HEK293 (cell line): ENCODE results near the gene LDB2.

ENCODE experiments used
- CTCF ChIA-PET: fragments of 350-600 bp; formaldehyde crosslinking; extraction: SDS; loops from one replicate; lab custom pipeline; 2021; ENCODE audit warnings: antibody characterized with exemption; lab: Yijun Ruan, JAX
- POLR2A ChIA-PET: fragments of 300-600 bp; formaldehyde crosslinking; extraction: SDS; loops from one replicate; lab custom pipeline; 2020; ENCODE audit warnings: antibody characterized with exemption, inconsistent platforms; lab: Yijun Ruan, JAX
- H3K27ac ChIP-seq: fragments of 200-500 bp; sonication (Bioruptor generic); 2 replicates; pipeline ENCODE4 v1.5.1; 2014; ENCODE audit warnings: low read depth, low read length, control low read depth, inconsistent platforms; ENCODE audit errors: extremely low read depth
- H3K36me3 ChIP-seq, 2 experiments: fragments of 200-500 bp in 1 of 2; sonication (Bioruptor generic) in 1 of 2; 1 replicate in 1 of 2; 2 replicates in 1 of 2; pipeline ENCODE4 v1.5.1; 2014 to 2017; ENCODE audit warnings: inconsistent platforms in 2 of 2, low read length in 2 of 2; ENCODE audit not compliant: control insufficient read depth in 2 of 2, insufficient read depth in 1 of 2
- H3K4me1 ChIP-seq: fragments of 200-500 bp; sonication (Bioruptor generic); 2 replicates; pipeline ENCODE4 v1.5.1; 2014; ENCODE audit warnings: mild to moderate bottlenecking, low read length, inconsistent platforms; ENCODE audit not compliant: control insufficient read depth, insufficient read depth
- H3K4me3 ChIP-seq: 2 replicates; pipeline ENCODE4 v1.5.1; 2011; ENCODE audit warnings: low read depth, mild to moderate bottlenecking, control low read depth, low read length, moderate library complexity
- H3K9me3 ChIP-seq: fragments of 200-500 bp; sonication (Bioruptor generic); 2 replicates; pipeline ENCODE4 v1.5.1; 2014; ENCODE audit warnings: low read depth, low read length, inconsistent platforms; ENCODE audit not compliant: control insufficient read depth, insufficient read depth
- BCL11A ChIP-seq: fragments of 450-650 bp; formaldehyde crosslinking; IDR thresholded peaks from 2 replicates; pipeline ENCODE4 v1.5.1; 2016; ENCODE audit warnings: low read depth, missing biosample characterization, missing genetic modification characterization
- GFI1B ChIP-seq: fragments of 450-650 bp; formaldehyde crosslinking; IDR thresholded peaks from 2 replicates; pipeline ENCODE4 v1.5.1; 2016; ENCODE audit warnings: missing biosample characterization, missing genetic modification characterization
- KLF7 ChIP-seq: fragments of 450-650 bp; formaldehyde crosslinking; IDR thresholded peaks from 2 replicates; pipeline ENCODE4 v1.5.1; 2016; ENCODE audit warnings: missing biosample characterization, missing genetic modification characterization, borderline replicate concordance
- KLF8 ChIP-seq: fragments of 450-650 bp; formaldehyde crosslinking; IDR thresholded peaks from 2 replicates; pipeline ENCODE4 v1.5.1; 2016; ENCODE audit warnings: missing biosample characterization, missing genetic modification characterization
- SP2 ChIP-seq: fragments of 450-650 bp; formaldehyde crosslinking; IDR thresholded peaks from 2 replicates; pipeline ENCODE4 v1.5.1; 2016; ENCODE audit warnings: missing biosample characterization, missing genetic modification characterization
- ZBTB20 ChIP-seq: fragments of 450-650 bp; formaldehyde crosslinking; IDR thresholded peaks from 2 replicates; pipeline ENCODE4 v1.5.1; 2016; ENCODE audit warnings: missing biosample characterization, missing genetic modification characterization
- ZEB2 ChIP-seq: fragments of 450-650 bp; formaldehyde crosslinking; IDR thresholded peaks from 2 replicates; pipeline ENCODE4 v1.5.1; 2016; ENCODE audit warnings: missing biosample characterization, missing genetic modification characterization
- ZNF132 ChIP-seq: fragments of 450-650 bp; formaldehyde crosslinking; IDR thresholded peaks from 2 replicates; pipeline ENCODE4 v1.5.1; 2017; ENCODE audit warnings: missing biosample characterization, missing genetic modification characterization, borderline replicate concordance
- ZNF146 ChIP-seq: fragments of 450-650 bp; formaldehyde crosslinking; IDR thresholded peaks from 2 replicates; pipeline ENCODE4 v1.5.1; 2016; ENCODE audit warnings: missing biosample characterization, missing genetic modification characterization
- ZNF16 ChIP-seq: fragments of 450-650 bp; formaldehyde crosslinking; IDR thresholded peaks from 2 replicates; pipeline ENCODE4 v1.5.1; 2016; ENCODE audit warnings: low read depth, missing biosample characterization, missing genetic modification characterization
- ZNF366 ChIP-seq: fragments of 450-650 bp; formaldehyde crosslinking; conservative IDR thresholded peaks from 2 replicates; pipeline ENCODE4 v1.5.1; 2016; ENCODE audit warnings: missing biosample characterization, missing genetic modification characterization
- ZNF404 ChIP-seq: fragments of 450-650 bp; formaldehyde crosslinking; IDR thresholded peaks from 2 replicates; pipeline ENCODE4 v1.5.1; 2017; ENCODE audit warnings: missing biosample characterization, missing genetic modification characterization
- ZNF544 ChIP-seq: fragments of 450-650 bp; formaldehyde crosslinking; IDR thresholded peaks from 2 replicates; pipeline ENCODE4 v1.5.0; 2017; ENCODE audit warnings: missing biosample characterization, missing genetic modification characterization
- ZNF561 ChIP-seq: fragments of 450-650 bp; IDR thresholded peaks from 2 replicates; pipeline ENCODE4 v1.5.1; 2018; ENCODE audit warnings: missing biosample characterization, missing genetic modification characterization, borderline replicate concordance
- ZNF585B ChIP-seq: fragments of 450-650 bp; formaldehyde crosslinking; IDR thresholded peaks from 2 replicates; pipeline ENCODE4 v1.5.1; 2016; ENCODE audit warnings: missing biosample characterization, missing genetic modification characterization
- ZNF600 ChIP-seq: fragments of 450-650 bp; formaldehyde crosslinking; IDR thresholded peaks from 2 replicates; pipeline ENCODE4 v1.5.1; 2016; ENCODE audit warnings: missing biosample characterization, missing genetic modification characterization
- ZNF624 ChIP-seq: fragments of 450-650 bp; formaldehyde crosslinking; IDR thresholded peaks from 2 replicates; pipeline ENCODE4 v1.5.1; 2017; ENCODE audit warnings: missing biosample characterization, missing genetic modification characterization
- ZNF654 ChIP-seq: fragments of 450-650 bp; formaldehyde crosslinking; IDR thresholded peaks from 2 replicates; pipeline ENCODE4 v1.5.1; 2016; ENCODE audit warnings: low read depth, missing biosample characterization, missing genetic modification characterization
- TF ChIP-seq, protein P1 (sequence below): fragments of 450-650 bp; formaldehyde crosslinking; IDR thresholded peaks from 2 replicates; pipeline ENCODE4 v1.5.1; 2017; ENCODE audit warnings: missing biosample characterization, missing genetic modification characterization
- TF ChIP-seq, protein P2 (sequence below): fragments of 450-650 bp; formaldehyde crosslinking; IDR thresholded peaks from 2 replicates; pipeline ENCODE4 v1.5.1; 2016; ENCODE audit warnings: missing biosample characterization, missing genetic modification characterization
- TF ChIP-seq, protein P3 (sequence below): fragments of 450-650 bp; formaldehyde crosslinking; IDR thresholded peaks from 2 replicates; pipeline ENCODE4 v1.5.1; 2016; ENCODE audit warnings: missing biosample characterization, missing genetic modification characterization

The LDB2 gene

DNA sequence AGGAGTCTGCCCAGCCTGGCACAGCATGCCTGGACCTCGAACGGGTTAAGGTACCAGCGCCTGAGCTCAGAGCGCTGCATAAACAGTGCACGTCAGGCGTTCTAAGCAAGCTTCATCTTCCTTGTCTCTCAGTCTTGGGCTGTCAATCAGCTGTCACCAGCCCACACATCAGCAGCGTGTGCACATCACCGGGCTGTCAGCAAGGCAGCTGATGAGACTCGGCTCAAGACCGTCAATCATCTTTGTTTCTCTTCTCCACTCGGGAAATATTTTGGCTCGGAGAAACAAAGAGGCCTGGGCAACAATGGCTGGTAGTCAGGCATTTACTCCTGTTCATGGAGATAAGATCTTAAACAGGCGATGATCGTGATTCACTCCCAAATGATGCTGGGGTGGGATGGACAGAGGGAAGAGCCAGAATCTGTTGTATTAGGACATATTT lies 141.3 kb downstream of the LDB2 start:
- Histone ChIP-seq H3K36me3 (no peaks in the 10 kb centered on the region), H3K4me3 (no peak overlapping the region), H3K4me1 (no peaks in the 10 kb centered on the region), H3K27ac (no peak overlapping the region), H3K9me3 (no peaks in the 10 kb centered on the region)
- ChIA-PET CTCF (no interaction called here), POLR2A (interaction anchor here (0.7 kb wide), 1 partner anchor 679 kb away, joined by 3 read pairs; no protein-coding TSS in a partner anchor)
- TF ChIP-seq SP2 (tag by site-specific recombination), result no peak
- TF ChIP-seq, protein P1, sequence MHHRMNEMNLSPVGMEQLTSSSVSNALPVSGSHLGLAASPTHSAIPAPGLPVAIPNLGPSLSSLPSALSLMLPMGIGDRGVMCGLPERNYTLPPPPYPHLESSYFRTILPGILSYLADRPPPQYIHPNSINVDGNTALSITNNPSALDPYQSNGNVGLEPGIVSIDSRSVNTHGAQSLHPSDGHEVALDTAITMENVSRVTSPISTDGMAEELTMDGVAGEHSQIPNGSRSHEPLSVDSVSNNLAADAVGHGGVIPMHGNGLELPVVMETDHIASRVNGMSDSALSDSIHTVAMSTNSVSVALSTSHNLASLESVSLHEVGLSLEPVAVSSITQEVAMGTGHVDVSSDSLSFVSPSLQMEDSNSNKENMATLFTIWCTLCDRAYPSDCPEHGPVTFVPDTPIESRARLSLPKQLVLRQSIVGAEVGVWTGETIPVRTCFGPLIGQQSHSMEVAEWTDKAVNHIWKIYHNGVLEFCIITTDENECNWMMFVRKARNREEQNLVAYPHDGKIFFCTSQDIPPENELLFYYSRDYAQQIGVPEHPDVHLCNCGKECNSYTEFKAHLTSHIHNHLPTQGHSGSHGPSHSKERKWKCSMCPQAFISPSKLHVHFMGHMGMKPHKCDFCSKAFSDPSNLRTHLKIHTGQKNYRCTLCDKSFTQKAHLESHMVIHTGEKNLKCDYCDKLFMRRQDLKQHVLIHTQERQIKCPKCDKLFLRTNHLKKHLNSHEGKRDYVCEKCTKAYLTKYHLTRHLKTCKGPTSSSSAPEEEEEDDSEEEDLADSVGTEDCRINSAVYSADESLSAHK, result no peak

DNA sequence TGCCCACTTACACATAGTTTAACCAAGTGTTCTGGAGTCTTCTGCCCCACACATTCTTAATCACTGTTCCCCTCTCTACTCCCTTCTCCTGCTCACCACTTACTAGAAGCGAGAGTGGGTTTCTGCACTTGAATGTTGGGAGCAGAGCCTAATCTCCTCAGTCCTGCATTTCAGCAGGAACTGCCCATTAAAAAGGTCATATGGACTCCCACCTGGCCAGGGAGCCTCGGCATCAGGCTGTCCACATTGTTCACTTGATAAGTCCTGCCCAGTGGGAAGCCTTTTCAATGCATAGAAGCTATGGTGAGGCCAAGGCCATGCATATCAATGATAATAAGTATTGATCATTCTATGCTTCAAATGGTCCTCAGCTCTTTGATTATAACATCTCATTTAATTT lies 144.3 kb downstream of the LDB2 start:
- ChIA-PET POLR2A (no interaction called here), CTCF (no interaction called here)
- Histone ChIP-seq H3K36me3 (no peaks in the 10 kb centered on the region), H3K4me3 (no peak overlapping the region), H3K9me3 (no peaks in the 10 kb centered on the region), H3K27ac (no peak overlapping the region), H3K4me1 (no peaks in the 10 kb centered on the region)
- TF ChIP-seq ZNF585B (tag by site-specific recombination) (no peak), ZNF544 (no peak), KLF8 (tag by site-specific recombination) (no peak), ZNF600 (tag by site-specific recombination) (no peak), ZNF561 (tag by site-specific recombination) (no peak), BCL11A (no peak), ZNF146 (tag by site-specific recombination) (no peak), ZNF366 (tag by site-specific recombination) (no peak), ZEB2 (tag by site-specific recombination) (no peak), ZNF132 (tag by site-specific recombination) (no peak), ZNF624 (no peak), GFI1B (tag by site-specific recombination) (no peak), ZBTB20 (tag by site-specific recombination) (no peak), KLF7 (tag by site-specific recombination) (no peak), ZNF404 (tag by site-specific recombination) (no peak), ZNF16 (tag by site-specific recombination) (no peak), ZNF654 (no peak)
- TF ChIP-seq, protein P2, sequence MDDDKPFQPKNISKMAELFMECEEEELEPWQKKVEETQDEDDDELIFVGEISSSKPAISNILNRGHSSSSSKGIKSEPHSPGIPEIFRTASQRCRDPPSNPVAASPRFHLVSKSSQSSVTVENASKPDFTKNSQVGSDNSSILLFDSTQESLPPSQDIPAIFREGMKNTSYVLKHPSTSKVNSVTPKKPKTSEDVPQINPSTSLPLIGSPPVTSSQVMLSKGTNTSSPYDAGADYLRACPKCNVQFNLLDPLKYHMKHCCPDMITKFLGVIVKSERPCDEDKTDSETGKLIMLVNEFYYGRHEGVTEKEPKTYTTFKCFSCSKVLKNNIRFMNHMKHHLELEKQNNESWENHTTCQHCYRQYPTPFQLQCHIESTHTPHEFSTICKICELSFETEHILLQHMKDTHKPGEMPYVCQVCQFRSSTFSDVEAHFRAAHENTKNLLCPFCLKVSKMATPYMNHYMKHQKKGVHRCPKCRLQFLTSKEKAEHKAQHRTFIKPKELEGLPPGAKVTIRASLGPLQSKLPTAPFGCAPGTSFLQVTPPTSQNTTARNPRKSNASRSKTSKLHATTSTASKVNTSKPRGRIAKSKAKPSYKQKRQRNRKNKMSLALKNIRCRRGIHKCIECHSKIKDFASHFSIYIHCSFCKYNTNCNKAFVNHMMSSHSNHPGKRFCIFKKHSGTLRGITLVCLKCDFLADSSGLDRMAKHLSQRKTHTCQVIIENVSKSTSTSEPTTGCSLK (tag by site-specific recombination), result no peak
- TF ChIP-seq, protein P3, sequence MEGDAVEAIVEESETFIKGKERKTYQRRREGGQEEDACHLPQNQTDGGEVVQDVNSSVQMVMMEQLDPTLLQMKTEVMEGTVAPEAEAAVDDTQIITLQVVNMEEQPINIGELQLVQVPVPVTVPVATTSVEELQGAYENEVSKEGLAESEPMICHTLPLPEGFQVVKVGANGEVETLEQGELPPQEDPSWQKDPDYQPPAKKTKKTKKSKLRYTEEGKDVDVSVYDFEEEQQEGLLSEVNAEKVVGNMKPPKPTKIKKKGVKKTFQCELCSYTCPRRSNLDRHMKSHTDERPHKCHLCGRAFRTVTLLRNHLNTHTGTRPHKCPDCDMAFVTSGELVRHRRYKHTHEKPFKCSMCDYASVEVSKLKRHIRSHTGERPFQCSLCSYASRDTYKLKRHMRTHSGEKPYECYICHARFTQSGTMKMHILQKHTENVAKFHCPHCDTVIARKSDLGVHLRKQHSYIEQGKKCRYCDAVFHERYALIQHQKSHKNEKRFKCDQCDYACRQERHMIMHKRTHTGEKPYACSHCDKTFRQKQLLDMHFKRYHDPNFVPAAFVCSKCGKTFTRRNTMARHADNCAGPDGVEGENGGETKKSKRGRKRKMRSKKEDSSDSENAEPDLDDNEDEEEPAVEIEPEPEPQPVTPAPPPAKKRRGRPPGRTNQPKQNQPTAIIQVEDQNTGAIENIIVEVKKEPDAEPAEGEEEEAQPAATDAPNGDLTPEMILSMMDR (tag by site-specific recombination), result no peak
